ENCODE measurements around the gene ZBTB12.

ZBTB12 gene

GRCh38 chr6:31877125-31877650 lies 24.7 kb downstream of the ZBTB12 start:
- TF ChIP-seq CTCF (IDR thresholded peaks at IDR 0.05; ENCODE audit: insufficient read depth, low read depth, low read length, missing control alignments): no peak
- no peak overlapping the region for H3K4me3 ChIP-seq (ENCODE audit: low read length)
- no peak for DNase-seq (ENCODE audit: low read depth)

- no peak for DNase-seq (ENCODE audit: low read depth)
- H3K4me3 ChIP-seq (ENCODE audit: low read length): no peak overlapping the region
- no peak for TF ChIP-seq CTCF (IDR thresholded peaks at IDR 0.05; ENCODE audit: insufficient read depth, low read depth, low read length, missing control alignments)
Observed at GRCh38 chr6:31876357-31876756, 25.5 kb downstream of the ZBTB12 start.

- no peak overlapping the region for H3K4me3 ChIP-seq (ENCODE audit: low read length)
- TF ChIP-seq CTCF (IDR thresholded peaks at IDR 0.05; ENCODE audit: insufficient read depth, low read depth, low read length, missing control alignments): no peak
- no peak for DNase-seq (ENCODE audit: low read depth)
Observed at GRCh38 chr6:31875877-31876276, 26.0 kb downstream of the ZBTB12 start.

- no peak for DNase-seq (ENCODE audit: low read depth)
- TF ChIP-seq CTCF (IDR thresholded peaks at IDR 0.05; ENCODE audit: insufficient read depth, low read depth, low read length, missing control alignments): no peak
- no peak overlapping the region for H3K4me3 ChIP-seq (ENCODE audit: low read length)
Observed at GRCh38 chr6:31874836-31875572, 26.9 kb downstream of the ZBTB12 start.

GRCh38 chr6:31874084-31874670 lies 27.7 kb downstream of the ZBTB12 start:
- no peak for TF ChIP-seq CTCF (IDR thresholded peaks at IDR 0.05; ENCODE audit: insufficient read depth, low read depth, low read length, missing control alignments)
- DNase-seq (ENCODE audit: low read depth): peak; percentile 58
- H3K4me3 ChIP-seq (ENCODE audit: low read length): no peak overlapping the region

GRCh38 chr6:31871046-31871659 lies 30.7 kb downstream of the ZBTB12 start:
- TF ChIP-seq CTCF (IDR thresholded peaks at IDR 0.05; ENCODE audit: insufficient read depth, low read depth, low read length, missing control alignments): no peak
- DNase-seq (ENCODE audit: low read depth): no peak

More at GRCh38 chr6:31871046-31871659, 30.7 kb downstream of the ZBTB12 start:
- no peak overlapping the region for H3K4me3 ChIP-seq (ENCODE audit: low read length)
